GM18502 (cell line): Measurements from ENCODE around the gene UFM1.
"Not testable (repeated sequence)": the region's sequence is repeated elsewhere in the genome, so short reads cannot be mapped to it uniquely, and the experiment has no call there.

ENCODE experiments used
- ATAC-seq: cut with Tn5 transposase; IDR thresholded peaks from one replicate; pipeline ENCODE4 v1.9.1; 2021; ENCODE audit warnings: mild to moderate bottlenecking; ENCODE audit not compliant: unreplicated experiment, poor library complexity

UFM1 gene

GRCh38 chr13:38363746-38364145 lies 14.1 kb downstream of the UFM1 start:
- ATAC-seq, result not testable (repeated sequence)

GRCh38 chr13:38365661-38366060 lies 16.0 kb downstream of the UFM1 start:
- ATAC-seq, result no peak

DNA sequence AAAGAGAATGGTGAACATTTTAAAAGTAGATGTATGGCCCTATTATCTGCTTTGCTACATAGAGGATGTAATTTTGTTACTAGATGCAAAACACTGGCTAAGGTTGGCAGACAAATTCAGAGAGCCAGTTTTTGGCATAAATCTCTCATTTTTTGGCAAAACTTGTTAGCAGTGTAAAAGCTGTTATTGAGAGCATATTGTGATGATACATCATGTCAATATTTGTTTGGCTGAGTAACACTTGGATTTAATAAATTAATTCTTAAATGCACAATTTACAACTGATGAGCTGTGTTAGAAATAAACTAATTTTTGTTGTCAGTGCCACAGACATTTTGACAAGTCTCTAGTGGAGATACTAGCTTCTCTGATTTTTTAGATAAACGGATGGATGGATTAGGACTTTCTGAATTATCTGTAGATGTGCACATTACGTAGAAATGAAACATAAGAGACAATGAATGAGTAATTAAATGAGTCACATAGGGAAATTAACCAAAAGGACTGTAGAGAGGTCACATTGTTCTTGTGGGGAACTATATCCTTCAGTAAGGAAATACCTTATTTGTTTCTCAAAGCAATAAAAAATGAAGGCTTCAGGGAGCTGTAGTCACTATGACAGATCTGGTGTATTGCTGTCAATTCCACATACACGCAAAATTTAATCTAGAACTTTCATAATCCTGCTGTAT lies 17.4 kb downstream of the UFM1 start:
- peak; percentile 61 for ATAC-seq

- ATAC-seq, result no peak
These were observed 19.4 kb downstream of the UFM1 start for GRCh38 chr13:38369058-38369457.

DNA sequence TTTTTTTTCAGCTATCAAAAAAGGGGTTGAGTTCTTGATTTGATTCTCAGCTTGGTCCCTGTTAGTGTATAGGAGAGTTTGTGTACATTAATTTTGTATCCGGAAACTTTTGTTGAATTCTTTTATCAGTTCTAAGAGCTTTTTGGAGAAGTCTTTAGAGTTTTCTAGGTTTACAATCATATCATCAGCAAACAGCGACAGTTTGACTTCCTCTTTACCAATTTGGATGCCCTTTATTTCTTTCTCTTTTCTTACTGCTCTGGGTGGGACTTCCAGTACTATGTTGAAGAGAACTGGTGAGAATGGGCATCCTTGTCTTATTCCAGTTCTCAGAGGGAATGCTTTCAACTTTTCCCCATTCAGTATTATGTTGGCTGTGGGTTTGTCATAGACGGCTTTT lies 20.4 kb downstream of the UFM1 start:
- not testable (repeated sequence) for ATAC-seq

DNA sequence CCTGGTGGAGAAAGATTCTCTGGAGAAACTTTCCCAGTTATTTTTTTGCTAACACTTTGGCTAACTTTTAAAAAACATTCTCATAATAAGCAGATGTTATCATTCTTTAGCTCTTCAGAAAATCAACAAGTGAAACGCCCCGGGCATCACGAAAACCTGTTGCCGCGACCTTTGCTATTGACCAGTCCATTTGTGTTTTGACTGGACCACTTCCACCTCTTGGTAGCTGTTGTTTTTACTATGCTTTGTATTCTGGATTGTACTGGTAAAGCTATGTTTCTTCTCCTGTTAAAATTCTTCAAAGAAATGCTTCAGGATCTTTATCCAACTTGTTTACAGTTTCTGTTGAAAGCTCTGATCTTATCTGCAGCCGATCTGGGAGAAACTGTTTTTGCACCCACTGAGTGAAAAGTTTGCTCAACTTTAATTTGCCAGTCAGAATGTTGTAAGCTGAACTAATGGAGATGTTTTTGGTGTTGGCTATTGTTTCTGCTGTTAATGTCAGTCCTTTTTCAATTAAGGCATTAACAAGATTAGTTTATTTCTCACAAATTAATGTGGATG lies 23.3 kb downstream of the UFM1 start:
- no peak for ATAC-seq

DNA sequence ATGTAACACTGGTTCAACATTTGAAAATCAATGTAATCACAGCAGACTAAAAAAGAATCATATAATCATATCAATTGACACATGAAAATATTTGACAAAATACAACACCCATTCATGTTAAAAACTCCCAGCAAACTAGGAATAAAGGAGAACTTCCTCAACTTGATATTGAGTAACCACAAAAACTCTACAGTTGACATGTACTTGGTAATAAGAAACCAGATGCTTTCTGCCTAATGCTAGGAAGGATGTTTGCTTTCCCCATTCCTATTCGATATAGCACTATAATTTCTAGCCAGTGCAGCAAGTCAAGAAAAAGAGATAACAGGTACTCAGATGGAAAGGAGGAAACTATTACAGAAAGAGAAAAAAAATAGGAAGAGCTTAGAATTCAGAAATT lies 26.9 kb downstream of the UFM1 start:
- no peak for ATAC-seq

DNA sequence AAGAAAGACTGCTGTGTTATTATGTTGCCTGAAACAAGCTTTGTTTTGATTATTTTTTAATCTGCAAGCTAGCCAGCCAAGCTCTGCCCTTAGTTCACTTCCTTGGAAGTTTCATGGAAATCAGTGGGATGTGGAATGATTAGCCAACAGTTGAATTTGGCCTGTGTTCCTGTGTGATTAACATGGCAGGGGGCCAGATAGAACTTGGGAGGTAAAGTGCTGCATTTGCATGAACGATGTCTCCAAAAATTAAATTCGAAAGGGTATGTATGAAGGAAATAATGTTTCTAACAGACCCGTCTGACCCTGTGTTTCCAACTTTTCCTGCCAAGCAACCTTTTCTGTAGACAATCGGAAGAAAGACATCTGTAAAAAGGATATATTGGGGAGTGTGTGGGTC lies 32.2 kb downstream of the UFM1 start:
- no peak for ATAC-seq

GRCh38 chr13:38382946-38383345 lies 33.3 kb downstream of the UFM1 start:
- no peak for ATAC-seq

DNA sequence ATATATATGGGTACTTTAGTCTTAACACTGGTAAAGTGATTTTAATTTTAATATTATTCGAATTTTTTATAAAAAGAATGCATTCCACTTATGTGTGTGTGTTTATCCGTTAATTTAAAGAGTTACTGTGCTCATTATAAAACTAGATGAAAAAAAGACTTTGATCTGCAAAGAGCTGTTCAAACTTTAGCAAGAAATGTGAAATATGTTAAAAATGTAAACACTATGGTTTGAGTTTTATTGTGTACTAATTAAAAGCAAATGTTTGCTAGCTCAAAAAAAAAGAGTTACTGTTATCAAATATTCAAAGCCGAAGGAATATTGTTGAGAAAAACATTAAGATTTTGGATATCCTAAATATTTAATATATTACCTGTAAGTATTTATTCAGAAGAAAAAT lies 34.5 kb downstream of the UFM1 start:
- no peak for ATAC-seq

DNA sequence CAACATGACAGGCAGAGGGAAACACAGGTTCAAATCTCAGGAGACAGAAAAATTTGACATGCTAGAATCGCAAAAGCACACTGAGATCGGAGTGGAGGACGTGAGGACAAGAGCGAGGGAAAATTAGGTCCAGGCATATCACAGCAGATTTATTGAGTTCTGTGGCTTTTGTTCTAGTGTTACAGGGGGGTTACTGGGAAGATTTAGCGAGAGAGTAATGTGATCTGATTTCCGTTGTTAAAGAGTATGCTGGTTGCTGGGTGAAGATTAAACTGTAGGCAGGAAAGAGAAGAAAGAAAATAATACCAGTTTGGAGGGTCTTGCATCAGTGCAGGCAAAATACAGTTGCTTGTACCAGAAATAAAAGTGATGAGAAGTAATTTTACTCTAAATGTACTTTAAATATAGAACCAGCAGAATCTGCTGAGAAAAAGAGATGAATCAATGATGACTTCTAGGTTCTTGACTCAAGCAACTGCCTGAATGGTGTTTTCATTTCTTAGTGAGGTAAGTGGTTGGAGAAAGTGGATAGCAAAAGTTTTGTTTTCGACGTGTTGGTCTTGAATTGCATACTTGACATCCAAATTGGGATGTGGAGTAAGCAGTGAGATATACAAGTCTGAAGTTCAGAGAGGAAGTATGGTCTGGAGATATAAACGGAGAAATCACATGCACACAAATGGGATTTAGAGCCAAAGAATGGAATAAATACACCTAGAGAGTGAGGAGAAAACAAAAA lies 35.7 kb downstream of the UFM1 start:
- no peak for ATAC-seq

- no peak for ATAC-seq
These were observed 36.8 kb downstream of the UFM1 start for GRCh38 chr13:38386421-38386820.

GRCh38 chr13:38391341-38391740 lies 41.7 kb downstream of the UFM1 start:
- ATAC-seq, result no peak

GRCh38 chr13:38394777-38395496 lies 45.3 kb downstream of the UFM1 start:
- ATAC-seq, result no peak

GRCh38 chr13:38395497-38395788 lies 45.8 kb downstream of the UFM1 start:
- no peak for ATAC-seq

- peak; percentile 57 for ATAC-seq
These were observed 49.3 kb downstream of the UFM1 start for GRCh38 chr13:38398711-38399493.

DNA sequence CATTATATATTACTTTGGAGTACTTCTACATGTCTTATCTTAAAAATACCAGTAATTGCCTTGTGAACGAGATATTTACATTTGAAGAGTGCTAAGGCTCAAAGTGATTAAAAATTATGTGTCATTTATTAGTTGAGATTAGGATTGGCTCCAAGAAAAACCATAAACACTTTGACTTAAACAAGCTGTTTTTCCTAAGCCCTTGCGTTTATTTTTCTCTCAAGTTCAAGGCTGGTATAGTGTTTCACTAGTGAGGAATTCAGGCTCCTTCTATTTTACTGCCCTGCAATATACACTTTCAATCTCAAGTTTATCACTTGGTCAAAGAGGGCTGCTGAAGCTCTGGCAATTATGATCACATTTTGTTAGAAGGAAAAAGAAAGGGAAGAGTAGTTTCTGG lies 49.9 kb downstream of the UFM1 start:
- ATAC-seq, result no peak

DNA sequence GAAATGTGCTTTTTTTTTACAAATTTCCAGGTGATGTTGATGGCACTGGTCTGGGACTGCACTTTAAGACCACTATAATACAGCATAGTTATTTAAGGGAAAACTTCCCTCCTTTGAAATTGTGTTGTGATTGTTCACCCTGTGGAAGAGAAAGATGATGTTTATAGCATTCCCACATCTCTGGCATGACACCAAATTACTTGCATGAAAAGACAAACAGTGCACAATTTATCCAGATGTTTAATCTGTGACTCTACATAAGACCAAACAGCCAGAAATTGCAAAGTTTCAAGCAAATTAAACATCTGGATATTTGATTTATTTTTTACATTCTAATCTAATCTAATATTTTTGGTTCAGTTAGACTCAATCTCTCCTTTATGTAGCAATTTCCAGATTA lies 51.6 kb downstream of the UFM1 start:
- ATAC-seq, result no peak

DNA sequence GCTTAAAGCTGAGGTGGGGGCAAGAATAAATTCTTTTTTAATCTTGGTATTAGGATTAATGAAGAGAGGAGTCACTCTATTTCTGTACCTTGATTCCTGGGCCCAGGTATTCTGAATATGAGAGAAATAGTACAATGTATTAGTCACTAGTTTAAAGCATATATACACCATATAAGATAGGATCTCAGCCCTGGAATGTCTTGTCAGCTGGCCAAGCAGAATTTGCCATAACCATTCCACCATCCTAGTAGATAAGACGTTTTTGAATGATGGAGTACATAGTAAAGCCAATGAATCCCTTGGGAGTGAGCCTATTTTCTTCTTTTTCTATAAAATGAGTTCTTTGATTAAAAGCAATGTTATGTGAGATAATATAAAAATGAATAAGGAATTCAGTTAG lies 55.6 kb downstream of the UFM1 start:
- no peak for ATAC-seq

DNA sequence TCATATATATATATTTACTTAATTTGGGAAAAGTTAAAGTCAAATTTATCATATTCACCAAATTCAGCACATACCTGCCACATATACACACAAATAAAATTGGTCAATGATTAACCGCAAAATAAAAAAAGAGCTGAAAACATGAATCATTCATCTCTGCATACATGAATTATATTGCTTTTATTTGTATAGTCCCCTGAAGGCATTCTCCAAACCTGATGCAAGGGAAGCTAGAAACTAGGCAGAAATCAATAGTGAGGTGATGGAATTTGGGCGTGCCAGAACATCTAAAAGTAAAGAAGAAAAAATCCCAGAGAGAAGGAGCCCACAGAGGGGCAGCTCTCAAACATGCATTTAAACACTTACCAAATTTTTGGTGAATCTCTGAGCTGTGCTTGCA lies 60.1 kb downstream of the UFM1 start:
- ATAC-seq, result no peak

DNA sequence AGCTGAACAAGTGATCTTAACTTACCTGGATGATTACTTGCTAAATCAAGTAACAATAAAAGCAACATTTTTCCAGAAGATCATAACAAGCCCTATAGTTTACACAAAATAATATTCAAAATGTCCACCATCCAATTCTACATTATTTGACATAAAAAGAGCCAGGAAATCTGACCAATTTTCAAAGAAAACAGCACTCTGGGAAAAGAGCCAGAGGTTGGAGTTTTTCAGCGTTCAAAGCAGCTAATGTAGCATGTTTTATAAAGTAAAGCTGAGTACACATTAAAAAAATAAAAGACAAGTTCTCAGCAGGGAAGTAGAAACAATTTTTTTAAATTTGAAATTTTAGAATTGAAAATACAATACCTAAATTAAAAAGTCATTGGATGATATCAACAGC lies 62.6 kb downstream of the UFM1 start:
- no peak for ATAC-seq
